HepG2 (cell line): ENCODE data around the gene KRTAP3-3. TPM values are rescaled to one million over a fixed set of nuclear protein-coding genes. Genes with fewer than 3 reads are reported as not detected.

Experiments
- AGO2 ChIP-seq: fragments of 200-400 bp; formaldehyde crosslinking; optimal IDR thresholded peaks from 2 replicates; pipeline ENCODE3; 2017; ENCODE audit warnings: mild to moderate bottlenecking, low read depth, low read length, moderate library complexity
- ARNTL ChIP-seq: sonication (generic); formaldehyde crosslinking; IDR thresholded peaks from 2 replicates; pipeline ENCODE4 v1.4.0; 2020; ENCODE audit warnings: mild to moderate bottlenecking, missing genetic modification reagents
- DNMT1 ChIP-seq: sonication (generic); formaldehyde crosslinking; IDR thresholded peaks from 2 replicates; pipeline ENCODE4 v1.5.1; 2020; ENCODE audit warnings: mild to moderate bottlenecking, missing genetic modification reagents
- GABPA ChIP-seq, 2 experiments: IDR thresholded peaks; 2 replicates each; pipeline ENCODE4 v1.6.1; 2011 to 2016; ENCODE audit warnings: low read depth in 2 of 2, low read length in 1 of 2, missing biosample characterization in 1 of 2, missing genetic modification characterization in 1 of 2
- KMT2A ChIP-seq: sonication (generic); formaldehyde crosslinking; IDR thresholded peaks from 2 replicates; pipeline ENCODE4 v1.4.0; 2020; ENCODE audit warnings: missing genetic modification reagents
- LCORL ChIP-seq, 2 experiments: fragments of 450-650 bp in 1 of 2; sonication (generic) in 1 of 2; formaldehyde crosslinking in 1 of 2; IDR thresholded peaks; 2 replicates each; pipeline versions ENCODE4 v1.5.0 to v1.6.1; 2017 to 2020; ENCODE audit warnings: antibody characterized with exemption in 1 of 2, missing genetic modification reagents in 1 of 2
- NFYB ChIP-seq: sonication (generic); formaldehyde crosslinking; IDR thresholded peaks from 2 replicates; pipeline ENCODE4 v1.4.0; 2020; ENCODE audit warnings: missing genetic modification reagents
- RFX3 ChIP-seq: IDR thresholded peaks from 2 replicates; pipeline ENCODE4 v1.6.1; 2016; ENCODE audit warnings: missing biosample characterization, missing genetic modification reagents
- SALL1 ChIP-seq: sonication (generic); formaldehyde crosslinking; IDR thresholded peaks from 2 replicates; pipeline ENCODE4 v1.8.0; 2022; ENCODE audit warnings: mild to moderate bottlenecking, missing genetic modification reagents
- THAP11 ChIP-seq: IDR thresholded peaks from 2 replicates; pipeline ENCODE4 v1.6.1; 2016; ENCODE audit warnings: missing biosample characterization, missing genetic modification reagents
- ZC3H4 ChIP-seq: sonication (generic); formaldehyde crosslinking; IDR thresholded peaks from 2 replicates; pipeline ENCODE4 v1.4.0; 2020; ENCODE audit warnings: missing genetic modification reagents, borderline replicate concordance
- ZKSCAN8 ChIP-seq: IDR thresholded peaks from 2 replicates; pipeline ENCODE4 v1.6.1; 2016; ENCODE audit warnings: borderline replicate concordance, missing genetic modification reagents, missing compliant biosample characterization
- ZNF101 ChIP-seq: sonication (generic); formaldehyde crosslinking; IDR thresholded peaks from 2 replicates; pipeline ENCODE4 v1.4.0; 2020; ENCODE audit warnings: mild to moderate bottlenecking, low read depth, missing genetic modification reagents, borderline replicate concordance
- ZNF746 ChIP-seq: sonication (generic); formaldehyde crosslinking; IDR thresholded peaks from 2 replicates; pipeline ENCODE4 v1.8.0; 2022; ENCODE audit warnings: mild to moderate bottlenecking, missing genetic modification reagents
- ZNF749 ChIP-seq: sonication (generic); formaldehyde crosslinking; IDR thresholded peaks from 2 replicates; pipeline ENCODE4 v1.8.0; 2022; ENCODE audit warnings: mild to moderate bottlenecking, missing genetic modification reagents, moderate library complexity, borderline replicate concordance
- polyA plus RNA-seq, 8 experiments: library from polyadenylated mRNA; depleted of rRNA in 3 of 8; stranded (reverse) in 7 of 8; unstranded in 1 of 8; fragments of >200 nt; fragmentation: Illumina TruSeq in 4 of 8; extraction: Trizol in 4 of 8; gene quantifications; 2 replicates each; pipeline versions ENCODE4 v1.2.1 to v1.2.3, GENCODE V29; 2011 to 2016; ENCODE audit warnings: low read depth in 4 of 8, missing spikeins in 1 of 8, mixed read lengths in 1 of 8; ENCODE audit not compliant: insufficient read depth in 1 of 8
- total RNA-seq, 5 experiments: library from RNA; depleted of rRNA; stranded (reverse); fragments of >200 nt; fragmentation: Illumina TruSeq; extraction: Trizol; gene quantifications; 2 replicates each; pipeline ENCODE4 v1.2.3, GENCODE V29; 2016; ENCODE audit warnings: low read depth in 1 of 5
- TF ChIP-seq, protein P1 (sequence below): sonication (generic); formaldehyde crosslinking; IDR thresholded peaks from 2 replicates; pipeline ENCODE4 v1.5.0; 2020; ENCODE audit warnings: mild to moderate bottlenecking, missing genetic modification reagents
- TF ChIP-seq, protein P2 (sequence below): sonication (generic); formaldehyde crosslinking; IDR thresholded peaks from 2 replicates; pipeline ENCODE4 v1.5.0; 2020; ENCODE audit warnings: missing genetic modification reagents
- TF ChIP-seq, protein P3 (sequence below): sonication (generic); formaldehyde crosslinking; conservative IDR thresholded peaks from 2 replicates; pipeline ENCODE4 v1.8.0; 2022; ENCODE audit warnings: mild to moderate bottlenecking, moderate library complexity, missing genetic modification reagents
- TF ChIP-seq, protein P4 (sequence below): sonication (generic); formaldehyde crosslinking; IDR thresholded peaks from 2 replicates; pipeline ENCODE4 v1.4.0; 2020; ENCODE audit warnings: missing genetic modification reagents
- TF ChIP-seq, protein P5 (sequence below): sonication (generic); formaldehyde crosslinking; IDR thresholded peaks from 2 replicates; pipeline ENCODE4 v1.5.1; 2020; ENCODE audit warnings: missing genetic modification reagents, mild to moderate bottlenecking, borderline replicate concordance

The KRTAP3-3 gene
- total and polyA plus RNA-seq, 2 of the 13 experiments (the other 11 are each of a cell fraction or from before 2014, with no cell fraction given): not detected

DNA sequence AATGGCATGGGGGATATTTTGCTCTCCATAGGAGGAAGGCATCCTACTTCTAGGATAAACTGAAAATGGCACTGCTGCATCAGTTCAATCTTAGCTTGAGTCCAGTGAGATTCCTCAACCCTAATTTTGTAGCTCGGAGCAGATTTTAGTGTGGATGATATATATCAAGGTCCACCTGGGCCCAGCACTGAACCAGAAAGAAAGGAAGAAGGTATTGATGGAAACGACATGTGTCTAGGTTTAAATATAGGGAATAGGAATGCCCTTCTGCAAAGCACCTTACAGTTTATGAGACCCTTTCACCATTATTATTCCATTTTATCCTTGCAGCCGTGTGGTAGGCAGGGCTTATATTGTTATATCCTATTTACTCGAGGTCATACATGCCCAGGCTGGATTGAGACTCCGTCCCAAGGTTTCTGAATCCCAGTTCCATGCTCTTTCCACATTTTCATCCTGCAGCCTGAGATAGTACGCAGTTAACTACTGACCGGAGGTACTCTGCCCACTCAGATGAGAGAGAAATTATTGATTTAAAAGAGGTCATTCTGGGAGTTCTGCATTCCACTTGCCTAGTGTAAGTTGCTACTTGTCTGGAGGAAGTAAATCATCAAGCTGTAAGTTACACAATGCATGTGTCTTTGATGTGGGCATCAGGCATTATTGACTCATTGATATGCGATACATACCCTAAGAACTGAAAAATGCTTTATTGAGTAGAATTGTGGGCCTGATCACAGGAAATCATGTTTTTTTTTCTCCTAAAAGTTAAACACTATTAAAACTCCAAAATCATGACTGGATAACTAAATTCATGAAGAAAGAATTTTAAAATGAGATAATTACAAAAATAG, 37.3 kb downstream of the KRTAP3-3 start (continued):
- TF ChIP-seq, protein P1, sequence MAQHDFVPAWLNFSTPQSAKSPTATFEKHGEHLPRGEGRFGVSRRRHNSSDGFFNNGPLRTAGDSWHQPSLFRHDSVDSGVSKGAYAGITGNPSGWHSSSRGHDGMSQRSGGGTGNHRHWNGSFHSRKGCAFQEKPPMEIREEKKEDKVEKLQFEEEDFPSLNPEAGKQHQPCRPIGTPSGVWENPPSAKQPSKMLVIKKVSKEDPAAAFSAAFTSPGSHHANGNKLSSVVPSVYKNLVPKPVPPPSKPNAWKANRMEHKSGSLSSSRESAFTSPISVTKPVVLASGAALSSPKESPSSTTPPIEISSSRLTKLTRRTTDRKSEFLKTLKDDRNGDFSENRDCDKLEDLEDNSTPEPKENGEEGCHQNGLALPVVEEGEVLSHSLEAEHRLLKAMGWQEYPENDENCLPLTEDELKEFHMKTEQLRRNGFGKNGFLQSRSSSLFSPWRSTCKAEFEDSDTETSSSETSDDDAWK: no peak
- no peak for TF ChIP-seq DNMT1 (CRISPR knock-in tag)
- TF ChIP-seq, protein P2, sequence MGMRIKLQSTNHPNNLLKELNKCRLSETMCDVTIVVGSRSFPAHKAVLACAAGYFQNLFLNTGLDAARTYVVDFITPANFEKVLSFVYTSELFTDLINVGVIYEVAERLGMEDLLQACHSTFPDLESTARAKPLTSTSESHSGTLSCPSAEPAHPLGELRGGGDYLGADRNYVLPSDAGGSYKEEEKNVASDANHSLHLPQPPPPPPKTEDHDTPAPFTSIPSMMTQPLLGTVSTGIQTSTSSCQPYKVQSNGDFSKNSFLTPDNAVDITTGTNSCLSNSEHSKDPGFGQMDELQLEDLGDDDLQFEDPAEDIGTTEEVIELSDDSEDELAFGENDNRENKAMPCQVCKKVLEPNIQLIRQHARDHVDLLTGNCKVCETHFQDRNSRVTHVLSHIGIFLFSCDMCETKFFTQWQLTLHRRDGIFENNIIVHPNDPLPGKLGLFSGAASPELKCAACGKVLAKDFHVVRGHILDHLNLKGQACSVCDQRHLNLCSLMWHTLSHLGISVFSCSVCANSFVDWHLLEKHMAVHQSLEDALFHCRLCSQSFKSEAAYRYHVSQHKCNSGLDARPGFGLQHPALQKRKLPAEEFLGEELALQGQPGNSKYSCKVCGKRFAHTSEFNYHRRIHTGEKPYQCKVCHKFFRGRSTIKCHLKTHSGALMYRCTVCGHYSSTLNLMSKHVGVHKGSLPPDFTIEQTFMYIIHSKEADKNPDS: peak; percentile 94
- TF ChIP-seq, protein P3, sequence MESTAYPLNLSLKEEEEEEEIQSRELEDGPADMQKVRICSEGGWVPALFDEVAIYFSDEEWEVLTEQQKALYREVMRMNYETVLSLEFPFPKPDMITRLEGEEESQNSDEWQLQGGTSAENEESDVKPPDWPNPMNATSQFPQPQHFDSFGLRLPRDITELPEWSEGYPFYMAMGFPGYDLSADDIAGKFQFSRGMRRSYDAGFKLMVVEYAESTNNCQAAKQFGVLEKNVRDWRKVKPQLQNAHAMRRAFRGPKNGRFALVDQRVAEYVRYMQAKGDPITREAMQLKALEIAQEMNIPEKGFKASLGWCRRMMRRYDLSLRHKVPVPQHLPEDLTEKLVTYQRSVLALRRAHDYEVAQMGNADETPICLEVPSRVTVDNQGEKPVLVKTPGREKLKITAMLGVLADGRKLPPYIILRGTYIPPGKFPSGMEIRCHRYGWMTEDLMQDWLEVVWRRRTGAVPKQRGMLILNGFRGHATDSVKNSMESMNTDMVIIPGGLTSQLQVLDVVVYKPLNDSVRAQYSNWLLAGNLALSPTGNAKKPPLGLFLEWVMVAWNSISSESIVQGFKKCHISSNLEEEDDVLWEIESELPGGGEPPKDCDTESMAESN (CRISPR knock-in tag): peak; percentile 72
- TF ChIP-seq ZC3H4 (CRISPR knock-in tag): no peak
- TF ChIP-seq KMT2A (CRISPR knock-in tag): peak; percentile 58; the same call in 1 of the 2 replicates
- TF ChIP-seq SALL1 (CRISPR knock-in tag): peak; percentile 98
- TF ChIP-seq ZNF746: peak; percentile 73; the same call in 1 of the 2 replicates
- peak; percentile 89 for TF ChIP-seq THAP11 (CRISPR knock-in tag)
- peak; percentile 99 for TF ChIP-seq ZKSCAN8 (CRISPR knock-in tag)
- TF ChIP-seq ARNTL (CRISPR knock-in tag): peak; percentile 72; the same call in 1 of the 2 replicates
- TF ChIP-seq AGO2: no peak
- no peak for TF ChIP-seq GABPA (IDR thresholded peaks at IDR 0.05; ENCODE audit: low read depth, low read length)
- peak; percentile 80 for TF ChIP-seq GABPA (CRISPR knock-in tag; IDR thresholded peaks at IDR 0.05; ENCODE audit: low read depth)
- peak; percentile 53; the same call in 1 of the 2 replicates for TF ChIP-seq NFYB (CRISPR knock-in tag)
- TF ChIP-seq, protein P4, sequence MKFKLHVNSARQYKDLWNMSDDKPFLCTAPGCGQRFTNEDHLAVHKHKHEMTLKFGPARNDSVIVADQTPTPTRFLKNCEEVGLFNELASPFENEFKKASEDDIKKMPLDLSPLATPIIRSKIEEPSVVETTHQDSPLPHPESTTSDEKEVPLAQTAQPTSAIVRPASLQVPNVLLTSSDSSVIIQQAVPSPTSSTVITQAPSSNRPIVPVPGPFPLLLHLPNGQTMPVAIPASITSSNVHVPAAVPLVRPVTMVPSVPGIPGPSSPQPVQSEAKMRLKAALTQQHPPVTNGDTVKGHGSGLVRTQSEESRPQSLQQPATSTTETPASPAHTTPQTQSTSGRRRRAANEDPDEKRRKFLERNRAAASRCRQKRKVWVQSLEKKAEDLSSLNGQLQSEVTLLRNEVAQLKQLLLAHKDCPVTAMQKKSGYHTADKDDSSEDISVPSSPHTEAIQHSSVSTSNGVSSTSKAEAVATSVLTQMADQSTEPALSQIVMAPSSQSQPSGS: peak; percentile 99
- TF ChIP-seq, protein P5, sequence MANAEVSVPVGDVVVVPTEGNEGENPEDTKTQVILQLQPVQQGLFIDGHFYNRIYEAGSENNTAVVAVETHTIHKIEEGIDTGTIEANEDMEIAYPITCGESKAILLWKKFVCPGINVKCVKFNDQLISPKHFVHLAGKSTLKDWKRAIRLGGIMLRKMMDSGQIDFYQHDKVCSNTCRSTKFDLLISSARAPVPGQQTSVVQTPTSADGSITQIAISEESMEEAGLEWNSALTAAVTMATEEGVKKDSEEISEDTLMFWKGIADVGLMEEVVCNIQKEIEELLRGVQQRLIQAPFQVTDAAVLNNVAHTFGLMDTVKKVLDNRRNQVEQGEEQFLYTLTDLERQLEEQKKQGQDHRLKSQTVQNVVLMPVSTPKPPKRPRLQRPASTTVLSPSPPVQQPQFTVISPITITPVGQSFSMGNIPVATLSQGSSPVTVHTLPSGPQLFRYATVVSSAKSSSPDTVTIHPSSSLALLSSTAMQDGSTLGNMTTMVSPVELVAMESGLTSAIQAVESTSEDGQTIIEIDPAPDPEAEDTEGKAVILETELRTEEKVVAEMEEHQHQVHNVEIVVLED (CRISPR knock-in tag): peak; percentile 55; the same call in 1 of the 2 replicates
- peak; percentile 56; the same call in 1 of the 2 replicates for TF ChIP-seq RFX3
- 0 out of 2 replicates have a peak, but pooled peaks have one; percentile 54 for TF ChIP-seq ZNF101 (CRISPR knock-in tag)
- no peak for TF ChIP-seq ZNF749 (CRISPR knock-in tag)
- peak; percentile 91 for TF ChIP-seq LCORL (IDR thresholded peaks at IDR 0.05)
- TF ChIP-seq LCORL (CRISPR knock-in tag; IDR thresholded peaks at IDR 0.05): peak; percentile 93
